SU-DHL-6 (cell line): ENCODE measurements around the gene ZNF316.

Source experiments
- H2AFZ ChIP-seq: fragments of 200-600 bp; sonication (generic); 2 replicates; pipeline ENCODE4 v1.6.1; 2014; ENCODE audit warnings: low read depth, mild to moderate bottlenecking, moderate library complexity, mixed read lengths, antibody characterized with exemption, low read length; ENCODE audit not compliant: severe bottlenecking
- H3F3A ChIP-seq: fragments of 200-600 bp; shearing (Covaris generic); 2 replicates; pipeline ENCODE4 v1.6.0; 2016; ENCODE audit warnings: antibody characterized with exemption, mild to moderate bottlenecking; ENCODE audit not compliant: insufficient read depth
- H3K27ac ChIP-seq: fragments of 200-600 bp; sonication (generic); 2 replicates; pipeline ENCODE4 v1.5.1; 2016; ENCODE audit warnings: low read depth, mild to moderate bottlenecking, low read length, moderate library complexity, mixed read lengths
- H3K27me3 ChIP-seq: fragments of 200-600 bp; sonication (generic), shearing (Covaris generic); 2 replicates; pipeline ENCODE4 v1.6.0; 2014; ENCODE audit warnings: mild to moderate bottlenecking, low read length
- H3K36me3 ChIP-seq: fragments of 200-600 bp; sonication (generic); 2 replicates; pipeline ENCODE4 v1.6.1; 2014; ENCODE audit warnings: mild to moderate bottlenecking, low read length, mixed read lengths
- H3K4me2 ChIP-seq: fragments of 300-600, 200-600 bp; shearing (Covaris generic), sonication (generic); 2 replicates; pipeline ENCODE4 v1.6.0; 2014; ENCODE audit warnings: low read length, low read depth, mild to moderate bottlenecking; ENCODE audit not compliant: poor library complexity, severe bottlenecking
- H3K4me3 ChIP-seq: fragments of 200-600 bp; sonication (generic); 2 replicates; pipeline ENCODE4 v1.5.1; 2014; ENCODE audit warnings: antibody characterized with exemption, low read length, mild to moderate bottlenecking, mixed read lengths; ENCODE audit not compliant: insufficient read depth, poor library complexity, severe bottlenecking
- H3K79me2 ChIP-seq: fragments of 200-600 bp; sonication (generic); 2 replicates; pipeline ENCODE4 v1.6.1; 2014; ENCODE audit warnings: mild to moderate bottlenecking, low read length, moderate library complexity; ENCODE audit not compliant: insufficient read depth
- H3K9ac ChIP-seq: fragments of 200-600 bp; sonication (generic); 2 replicates; pipeline ENCODE4 v1.7.0; 2014; ENCODE audit warnings: mild to moderate bottlenecking, low read length
- H3K9me2 ChIP-seq: fragments of 200-600 bp; sonication (generic); replicated peaks from 2 replicates; pipeline ENCODE4 v1.6.1; 2014; ENCODE audit warnings: low read length; ENCODE audit not compliant: insufficient read depth
- H3K9me3 ChIP-seq: fragments of 200-600 bp; sonication (generic); 2 replicates; pipeline ENCODE4 v1.6.1; 2014; ENCODE audit warnings: low read length, mixed read lengths; ENCODE audit not compliant: insufficient read depth
- H4K20me1 ChIP-seq: fragments of 200-600 bp; sonication (generic); 2 replicates; pipeline ENCODE4 v1.6.1; 2014; ENCODE audit warnings: low read depth, mild to moderate bottlenecking, antibody characterized with exemption, low read length, moderate library complexity, mixed read lengths
- CTCF ChIP-seq: fragments of 200-600 bp; sonication (generic); IDR thresholded peaks from one replicate; pipeline ENCODE4 v1.5.1; 2017; ENCODE audit warnings: antibody characterized with exemption, mild to moderate bottlenecking, low read length, moderate library complexity; ENCODE audit not compliant: insufficient read depth, poor library complexity, severe bottlenecking
- EZH2phosphoT487 ChIP-seq: fragments of 200-600 bp; sonication (generic), shearing (Covaris generic); conservative IDR thresholded peaks from 2 replicates; pipeline ENCODE4 v1.6.1; 2018; ENCODE audit warnings: mild to moderate bottlenecking, antibody characterized with exemption, low read length, moderate library complexity, mixed read lengths

Gene ZNF316

DNA sequence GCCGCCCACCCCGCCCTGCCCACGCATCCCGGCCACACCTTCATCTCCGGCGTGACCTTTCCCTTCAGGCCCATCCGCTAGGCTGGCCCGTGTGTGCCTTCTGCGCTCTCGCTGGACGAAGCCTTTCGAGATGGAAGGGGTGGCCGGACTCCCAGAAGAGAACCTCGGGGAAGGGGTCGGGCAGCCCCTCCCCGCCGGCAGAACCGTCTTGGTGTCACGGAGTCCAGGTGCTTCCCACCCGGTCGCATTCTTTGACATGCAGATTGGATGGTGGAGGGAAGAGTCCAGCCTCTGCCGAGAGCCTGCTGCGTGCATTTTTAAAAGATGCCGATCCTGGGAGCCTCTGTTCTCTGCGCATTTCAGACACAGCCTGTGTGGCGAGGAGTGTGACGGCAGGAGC, 29.0 kb upstream of the ZNF316 start:
- no peak overlapping the region for H3K27ac ChIP-seq
- no peaks in the 10 kb centered on the region for H3K9me3 ChIP-seq
- H3K9ac ChIP-seq: no peak overlapping the region
- no peak overlapping the region for H3K4me3 ChIP-seq
- TF ChIP-seq CTCF (no peak), EZH2phosphoT487 (no peak)
- H3F3A ChIP-seq: no peaks in the 10 kb centered on the region
- H3K4me2 ChIP-seq: no peak overlapping the region
- H3K79me2 ChIP-seq: no peaks in the 10 kb centered on the region
- H3K36me3 ChIP-seq: no peaks in the 10 kb centered on the region
- no peaks in the 10 kb centered on the region for H3K27me3 ChIP-seq
- H4K20me1 ChIP-seq: no peaks in the 10 kb centered on the region
- H2AFZ ChIP-seq: no peak overlapping the region
- H3K9me2 ChIP-seq: no peaks in the 10 kb centered on the region

DNA sequence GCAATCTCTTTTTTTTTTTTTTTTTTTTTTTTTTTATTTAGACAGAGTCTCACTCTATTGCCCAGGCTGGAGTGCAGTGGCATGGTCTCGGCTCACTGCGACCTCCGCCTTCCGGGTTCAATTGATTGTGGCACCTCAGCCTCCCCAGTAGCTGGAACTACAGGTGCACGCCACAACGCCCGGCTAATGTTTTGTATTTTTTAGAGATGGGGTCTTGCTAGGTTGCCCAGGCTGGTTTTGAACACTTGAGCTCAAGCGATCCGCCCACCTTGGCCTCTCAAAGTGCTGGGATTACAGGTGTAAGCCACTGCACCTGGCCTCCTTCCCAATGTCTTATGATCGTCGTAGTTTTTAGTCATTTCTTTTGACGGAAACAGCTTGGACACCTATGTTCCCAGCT, 28.3 kb upstream of the ZNF316 start:
- no peak overlapping the region for H2AFZ ChIP-seq
- H4K20me1 ChIP-seq: no peaks in the 10 kb centered on the region
- H3F3A ChIP-seq: no peaks in the 10 kb centered on the region
- H3K27me3 ChIP-seq: no peaks in the 10 kb centered on the region
- TF ChIP-seq EZH2phosphoT487 (no peak), CTCF (no peak)
- H3K79me2 ChIP-seq: no peaks in the 10 kb centered on the region
- no peaks in the 10 kb centered on the region for H3K9me2 ChIP-seq
- H3K36me3 ChIP-seq: no peaks in the 10 kb centered on the region
- H3K27ac ChIP-seq: no peak overlapping the region
- no peak overlapping the region for H3K4me2 ChIP-seq
- no peak overlapping the region for H3K9ac ChIP-seq
- H3K9me3 ChIP-seq: no peaks in the 10 kb centered on the region
- no peak overlapping the region for H3K4me3 ChIP-seq

- TF ChIP-seq EZH2phosphoT487 (no peak), CTCF (no peak)
- Histone ChIP-seq H3K27me3 (no peaks in the 10 kb centered on the region), H3K36me3 (no peaks in the 10 kb centered on the region), H4K20me1 (no peaks in the 10 kb centered on the region), H3K27ac (no peak overlapping the region), H3K4me3 (no peak overlapping the region), H2AFZ (no peak overlapping the region), H3K9me3 (no peaks in the 10 kb centered on the region), H3K9ac (no peak overlapping the region), H3K9me2 (no peaks in the 10 kb centered on the region), H3K4me2 (no peak overlapping the region), H3F3A (no peaks in the 10 kb centered on the region), H3K79me2 (no peaks in the 10 kb centered on the region)
Measured at GRCh38 chr7:6612819-6613218, 24.3 kb upstream of the ZNF316 start.

DNA sequence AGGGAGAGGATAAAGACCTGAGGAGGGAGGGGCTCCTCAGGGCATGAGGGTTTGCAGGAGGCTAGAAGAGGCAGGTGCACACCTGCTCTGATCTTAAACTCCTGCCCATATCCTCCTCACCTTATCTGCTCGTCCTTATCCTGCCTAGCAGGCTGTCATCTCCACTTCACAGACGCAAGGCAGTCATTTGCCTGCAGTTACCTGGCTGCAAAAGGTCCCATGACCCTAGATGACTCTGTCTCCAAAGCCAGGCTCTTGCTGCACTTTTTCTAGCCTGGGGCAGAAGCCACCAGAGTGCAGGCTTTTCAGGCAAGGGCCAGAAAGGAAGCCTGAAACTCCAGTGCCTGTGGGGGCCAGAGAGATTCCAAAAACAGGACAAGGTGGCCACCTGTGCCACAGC, 23.4 kb upstream of the ZNF316 start:
- Histone ChIP-seq H4K20me1 (no peaks in the 10 kb centered on the region), H3K9me3 (no peaks in the 10 kb centered on the region), H3K9ac (no peak overlapping the region), H3F3A (no peaks in the 10 kb centered on the region), H3K27me3 (no peaks in the 10 kb centered on the region), H3K36me3 (no peaks in the 10 kb centered on the region), H3K27ac (no peak overlapping the region), H3K9me2 (no peaks in the 10 kb centered on the region), H3K79me2 (no peaks in the 10 kb centered on the region), H3K4me3 (no peak overlapping the region), H3K4me2 (no peak overlapping the region), H2AFZ (no peak overlapping the region)
- no peak for TF ChIP-seq EZH2phosphoT487
- TF ChIP-seq CTCF: no peak
